ENCODE data around the gene SLC8A1. TPM values are rescaled to one million over a fixed set of nuclear protein-coding genes. Genes with fewer than 3 reads are reported as not detected.

Gene SLC8A1
- total RNA-seq, 1 experiment from 2014 or later = 1.7 TPM

GRCh38 chr2:40466935-40467572 lies 15.2 kb upstream of the SLC8A1 start:
- H3K27me3 Mint-ChIP-seq (ENCODE audit: low read depth) = no peaks in the 10 kb centered on the region
- Histone ChIP-seq H2BK15ac (ENCODE audit: low read depth, low read length) (no peak overlapping the region), H2BK12ac (ENCODE audit: insufficient read length, low read depth, low read length) (no peak overlapping the region), H3K4me2 (ENCODE audit: insufficient read depth, insufficient read length, low read length) (no peak overlapping the region), H3K4me1 (ENCODE audit: insufficient read depth, low read length) (no peaks in the 10 kb centered on the region), H3K79me1 (ENCODE audit: insufficient read depth, low read depth, low read length, poor library complexity, severe bottlenecking) (no peaks in the 10 kb centered on the region), H3K9ac (ENCODE audit: extremely low read depth, insufficient read length, low read length) (no peak overlapping the region), H4K5ac (ENCODE audit: insufficient read length, low read depth, low read length) (no peak overlapping the region), H2AFZ (ENCODE audit: low read length) (no peak overlapping the region), H2BK5ac (ENCODE audit: insufficient read length, low read length) (no peak overlapping the region), H3K4ac (ENCODE audit: low read depth, low read length) (no peak overlapping the region), H3K23ac (ENCODE audit: insufficient read length, low read depth, low read length) (no peak overlapping the region), H2BK120ac (ENCODE audit: low read depth, low read length, poor library complexity, severe bottlenecking) (no peak overlapping the region), H3K56ac (ENCODE audit: insufficient read length, low read depth, low read length) (no peak overlapping the region), H3K27me3 (ENCODE audit: insufficient read depth, low read length) (no peaks in the 10 kb centered on the region), H2AK5ac (ENCODE audit: insufficient read length, low read length) (no peak overlapping the region), H3K14ac (ENCODE audit: insufficient read depth, low read length) (no peak overlapping the region), H3K27ac (ENCODE audit: insufficient read length, low read depth, low read length) (no peak overlapping the region), H3K23me2 (ENCODE audit: insufficient read length, low read depth, low read length, poor library complexity, severe bottlenecking) (no peaks in the 10 kb centered on the region), H3K18ac (ENCODE audit: insufficient read length, low read depth, low read length) (no peak overlapping the region), H4K8ac (replicated peaks; ENCODE audit: insufficient read length, low read depth, low read length) (no peak overlapping the region), H3K79me2 (ENCODE audit: insufficient read depth, low read length) (no peaks in the 10 kb centered on the region), H2BK20ac (ENCODE audit: low read depth, low read length, poor library complexity, severe bottlenecking) (no peak overlapping the region), H4K91ac (ENCODE audit: insufficient read length, low read depth, low read length) (no peak overlapping the region), H3K9me3 (ENCODE audit: control insufficient read depth, low read depth, low read length) (no peaks in the 10 kb centered on the region), H4K20me1 (ENCODE audit: control insufficient read depth, insufficient read depth, insufficient read length) (no peaks in the 10 kb centered on the region), H3T11ph (ENCODE audit: low read length) (no peak overlapping the region)
- no peak for DNase-seq
- H3K4me1 Mint-ChIP-seq = no peaks in the 10 kb centered on the region
- WGBS (ENCODE audit: extremely low coverage, insufficient read length, low lambda C conversion rate) = no CpG with 5 or more reads among the region's 2 CpGs
- H3K9me3 Mint-ChIP-seq = no peaks in the 10 kb centered on the region
- no peaks in the 10 kb centered on the region; a peak in 1 of 7 replicates for H3K36me3 Mint-ChIP-seq (ENCODE audit: insufficient read depth in 1 of 3, low read depth in 3 of 3)
- H3K4me3 Mint-ChIP-seq = no peak overlapping the region
- no peak for TF ChIP-seq CTCF (conservative IDR thresholded peaks at IDR 0.05)
- H3K27ac Mint-ChIP-seq = no peak overlapping the region

All from H9 (cell line).